SJSA1 (cell line): ENCODE data around the gene EBF4. TPM values are rescaled to one million over a fixed set of nuclear protein-coding genes. Genes with fewer than 3 reads are reported as not detected.

Source experiments
- DNase-seq, 2 experiments: peaks; one replicate each; pipeline ENCODE4 v3.0.0-alpha.2; 2015 to 2020; ENCODE audit warnings: low spot score in 2 of 2, low read depth in 1 of 2
- H3K27ac ChIP-seq: fragments of 250-450 bp; sonication (Bioruptor Pico); 2 replicates; pipeline ENCODE4 v1.5.1; 2020; ENCODE audit warnings: mild to moderate bottlenecking, moderate library complexity
- H3K27me3 ChIP-seq: fragments of 250-450 bp; sonication (Bioruptor Pico); replicated peaks from 2 replicates; pipeline ENCODE4 v1.5.1; 2020; ENCODE audit warnings: mild to moderate bottlenecking, moderate library complexity
- H3K36me3 ChIP-seq: fragments of 250-450 bp; sonication (Bioruptor Pico); 2 replicates; pipeline ENCODE4 v1.5.1; 2020; ENCODE audit warnings: mild to moderate bottlenecking
- H3K4me1 ChIP-seq: fragments of 250-450 bp; sonication (Bioruptor Pico); replicated peaks from 2 replicates; pipeline ENCODE4 v1.6.1; 2021; ENCODE audit warnings: mild to moderate bottlenecking
- H3K4me3 ChIP-seq: fragments of 250-450 bp; sonication (Bioruptor Pico); 2 replicates; pipeline ENCODE4 v1.5.1; 2020; ENCODE audit warnings: mild to moderate bottlenecking
- H3K9me3 ChIP-seq: fragments of 250-450 bp; sonication (Bioruptor Pico); replicated peaks from 2 replicates; pipeline ENCODE4 v1.5.1; 2020; ENCODE audit warnings: mild to moderate bottlenecking
- total RNA-seq: library from RNA; depleted of rRNA; stranded (reverse); fragments of >200 nt; shearing (Covaris generic); gene quantifications from 2 replicates; pipeline ENCODE4 v1.2.3, GENCODE V29; 2014

Gene EBF4
- total RNA-seq, 1 experiment from 2014 or later = 4.4 TPM

DNA sequence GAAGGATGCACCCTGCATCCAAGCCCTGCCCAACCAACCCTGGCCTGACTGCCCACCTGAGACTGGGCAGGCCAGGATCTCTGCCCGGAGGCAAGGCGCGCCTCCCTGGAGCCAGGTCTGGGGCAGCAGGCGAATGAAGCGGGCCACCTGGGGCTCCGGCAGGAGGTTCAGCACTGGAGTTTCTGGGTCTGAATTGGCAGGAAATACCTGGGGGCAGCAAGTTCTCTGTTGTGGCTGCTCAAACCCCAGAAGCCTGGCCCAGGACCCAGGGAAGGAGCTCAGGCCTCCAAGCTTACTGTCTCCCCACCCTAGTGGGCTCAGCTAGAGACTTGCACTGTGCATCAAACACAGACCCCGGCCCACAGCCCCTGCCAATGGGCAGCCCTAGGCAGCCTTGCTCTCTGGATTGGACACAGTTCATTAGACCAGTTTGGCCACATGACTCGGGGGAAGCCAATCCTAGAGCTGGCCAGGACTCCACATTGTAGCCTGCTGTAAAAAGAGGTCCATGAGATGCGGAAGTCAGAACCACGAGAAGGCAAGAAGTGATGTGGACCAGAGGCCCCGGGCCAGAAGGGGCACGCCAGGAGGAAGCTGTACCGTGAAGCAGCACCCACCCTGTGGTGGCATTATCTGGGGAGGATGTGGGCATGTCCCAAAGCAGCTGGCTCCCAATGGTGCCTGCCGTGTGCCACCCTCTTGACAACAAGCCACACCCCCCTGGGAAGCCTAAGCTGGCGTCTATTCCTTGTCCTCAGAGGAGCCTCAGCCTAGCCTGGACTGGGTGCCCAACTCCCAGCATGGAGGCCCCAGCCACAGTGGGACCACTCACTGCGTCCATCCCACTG is 104.8 kb downstream of the EBF4 start:
- no peaks in the 10 kb centered on the region; the same call in 1 of the 2 replicates for H3K9me3 ChIP-seq
- H3K27me3 ChIP-seq = peaks cover 30% of the 10 kb centered on the region
- H3K4me3 ChIP-seq = no peak overlapping the region
- peaks cover 16% of the 10 kb centered on the region for H3K4me1 ChIP-seq
- no peaks in the 10 kb centered on the region for H3K36me3 ChIP-seq
- H3K27ac ChIP-seq = no peak overlapping the region
- no peak for DNase-seq

- H3K27ac ChIP-seq = no peak overlapping the region
- no peak overlapping the region for H3K4me3 ChIP-seq
- H3K27me3 ChIP-seq = peaks cover 35% of the 10 kb centered on the region
- no peaks in the 10 kb centered on the region for H3K36me3 ChIP-seq
- no peaks in the 10 kb centered on the region; the same call in 1 of the 2 replicates for H3K9me3 ChIP-seq
- peaks cover 16% of the 10 kb centered on the region for H3K4me1 ChIP-seq
- DNase-seq = no peak
Measured at GRCh38 chr20:2798095-2798805, 105.7 kb downstream of the EBF4 start.

DNA sequence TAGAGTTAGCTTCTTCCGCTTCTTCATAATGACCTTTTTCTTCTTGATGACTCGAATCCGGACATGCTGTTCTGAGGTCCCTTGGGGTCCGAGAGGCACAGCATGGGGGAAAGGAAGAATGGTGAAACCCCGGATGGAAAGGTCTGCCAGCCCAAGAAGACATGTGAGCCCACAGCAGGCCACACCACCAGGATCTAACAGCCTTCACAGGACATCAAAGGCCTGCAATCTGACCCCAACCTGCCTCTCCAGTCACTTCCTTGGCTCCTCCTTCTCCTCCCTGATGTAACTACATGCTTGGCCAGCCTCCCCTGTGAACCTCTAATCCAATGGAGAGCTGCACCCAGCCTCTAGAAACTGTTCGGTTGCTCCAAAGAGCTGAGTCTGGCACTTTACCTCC is 106.2 kb downstream of the EBF4 start:
- no peak for DNase-seq
- H3K9me3 ChIP-seq = no peaks in the 10 kb centered on the region; the same call in 1 of the 2 replicates
- no peak overlapping the region for H3K27ac ChIP-seq
- no peaks in the 10 kb centered on the region for H3K36me3 ChIP-seq
- no peak overlapping the region for H3K4me3 ChIP-seq
- H3K4me1 ChIP-seq = peaks cover 16% of the 10 kb centered on the region
- peaks cover 35% of the 10 kb centered on the region for H3K27me3 ChIP-seq

DNA sequence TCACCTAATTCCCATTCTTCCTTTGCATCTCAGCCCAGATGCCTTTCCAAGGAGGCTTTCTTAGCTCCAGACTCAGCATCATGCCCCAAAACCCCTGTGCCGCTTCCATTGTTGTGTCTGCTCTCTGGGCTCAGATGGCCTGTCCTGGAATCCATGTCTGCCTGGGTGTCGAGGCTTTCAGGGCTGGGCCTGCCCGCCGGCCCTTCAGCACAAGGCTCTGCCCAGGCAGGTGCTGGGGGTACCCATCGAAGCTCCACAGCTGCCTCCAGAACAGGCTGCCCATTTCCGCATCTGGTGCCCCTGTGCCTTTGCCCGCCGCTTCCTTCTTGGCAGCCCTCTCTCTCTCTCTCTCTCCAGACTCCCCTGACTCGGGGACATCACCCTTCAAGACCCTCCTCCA is 106.7 kb downstream of the EBF4 start:
- Histone ChIP-seq H3K4me1 (peaks cover 16% of the 10 kb centered on the region), H3K27me3 (peaks cover 35% of the 10 kb centered on the region), H3K4me3 (no peak overlapping the region), H3K36me3 (no peaks in the 10 kb centered on the region), H3K9me3 (no peaks in the 10 kb centered on the region; the same call in 1 of the 2 replicates), H3K27ac (no peak overlapping the region)
- no peak for DNase-seq

DNA sequence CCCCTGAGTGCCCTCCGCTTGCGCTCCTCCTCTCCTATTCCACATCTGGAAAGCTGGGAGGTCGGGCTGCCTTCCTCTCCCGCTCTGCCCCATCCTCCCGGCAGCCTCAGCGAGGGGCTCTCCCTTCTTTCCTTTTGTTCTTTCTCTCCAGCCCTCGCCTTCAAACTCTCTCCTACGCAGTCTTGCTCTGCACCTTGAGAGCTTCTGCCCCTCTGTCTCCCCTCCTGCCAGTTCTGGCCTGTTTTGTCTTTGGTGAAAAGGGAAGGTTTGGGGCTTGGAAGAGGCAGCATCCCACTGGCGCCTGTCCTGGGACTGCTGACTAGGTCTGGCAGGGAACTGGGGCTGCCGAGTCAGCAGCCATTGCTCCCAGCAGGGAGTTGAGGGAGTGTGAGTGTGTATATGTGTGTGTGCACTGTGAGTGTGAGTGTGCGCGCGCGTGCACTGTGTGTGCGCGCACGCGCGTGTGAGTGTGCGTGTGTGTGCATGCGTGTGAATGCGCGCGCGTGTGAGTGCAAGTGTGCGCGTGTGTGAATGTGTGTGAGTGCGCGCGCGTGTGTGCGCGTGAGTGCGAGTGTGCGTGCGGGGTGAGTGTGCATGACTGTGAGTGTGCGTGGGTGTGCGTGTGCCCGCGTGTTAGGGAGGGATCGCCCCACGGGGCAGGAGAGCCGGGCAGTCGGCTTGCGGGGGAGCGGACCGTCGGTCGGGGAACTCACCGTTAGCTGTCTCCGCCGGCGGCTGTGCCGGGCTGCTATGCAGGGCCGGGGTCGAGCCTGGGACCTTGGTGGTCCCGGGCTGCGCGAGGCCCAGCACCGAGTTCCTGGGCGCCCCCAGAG is 107.3 kb downstream of the EBF4 start:
- H3K4me3 ChIP-seq = peak overlapping the region; percentile 31
- no peaks in the 10 kb centered on the region; the same call in 1 of the 2 replicates for H3K9me3 ChIP-seq
- no peak overlapping the region for H3K27ac ChIP-seq
- DNase-seq = no peak
- H3K36me3 ChIP-seq = no peaks in the 10 kb centered on the region
- H3K4me1 ChIP-seq = peaks cover 16% of the 10 kb centered on the region
- peaks cover 35% of the 10 kb centered on the region for H3K27me3 ChIP-seq

DNA sequence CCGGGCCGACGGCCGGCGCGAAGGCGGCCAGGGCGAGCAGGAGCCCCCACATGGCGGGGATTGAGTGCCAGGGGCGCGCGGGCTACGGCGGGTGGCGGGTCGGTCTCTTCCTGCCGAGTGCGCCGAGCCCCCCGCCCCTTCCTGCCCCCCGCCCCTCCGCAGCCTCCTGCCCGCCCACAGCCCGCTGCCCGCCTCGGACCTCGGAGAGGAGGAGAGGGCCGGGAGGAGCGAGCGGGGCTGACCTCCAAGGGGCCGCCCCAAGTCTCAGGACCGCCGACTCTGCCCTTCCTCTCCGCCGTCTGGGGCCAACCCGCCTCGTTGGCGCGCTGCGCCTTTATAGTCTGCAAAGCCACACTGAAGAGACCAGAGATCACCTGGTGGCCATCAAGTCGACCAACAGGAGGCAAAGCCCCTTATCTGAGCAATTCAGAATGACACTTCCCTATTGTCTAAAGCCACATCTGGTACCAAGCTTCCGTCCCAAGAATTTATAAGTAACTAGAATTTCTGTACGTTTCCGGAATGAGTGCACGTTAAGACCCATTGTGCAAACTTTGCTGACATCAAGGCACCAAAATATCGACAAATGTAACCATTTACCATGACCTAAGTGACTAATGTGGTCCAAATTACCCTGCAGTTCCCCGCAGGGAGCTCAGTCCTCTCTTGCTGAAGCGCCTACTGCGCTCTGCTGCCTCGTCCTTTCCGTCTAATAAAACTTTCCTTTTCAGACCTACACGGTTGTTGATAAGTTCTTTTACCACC is 108.1 kb downstream of the EBF4 start, which contains the start of gene CPXM1:
CPXM1 (minus strand) TSS at position 107 of the 765 bp plus-strand sequence; CDS start at position 52, 55 bp downstream.
- H3K27ac ChIP-seq = no peak within 1 kb of the TSS
- H3K27me3 ChIP-seq = peaks cover 35% of the 10 kb centered on the region
- H3K4me1 ChIP-seq = peaks cover 16% of the 10 kb centered on the region
- no peaks in the 10 kb centered on the region; the same call in 1 of the 2 replicates for H3K9me3 ChIP-seq
- H3K4me3 ChIP-seq = peak within 1 kb of the TSS; percentile 31
- no peaks in the 10 kb centered on the region for H3K36me3 ChIP-seq
- peak in 1 of 2 experiments; percentile 17 for DNase-seq

GRCh38 chr20:2801286-2801728 is 108.7 kb downstream of the EBF4 start:
- Histone ChIP-seq H3K4me1 (peaks cover 16% of the 10 kb centered on the region), H3K27me3 (peaks cover 35% of the 10 kb centered on the region), H3K4me3 (no peak overlapping the region; the same call in 1 of the 2 replicates), H3K36me3 (no peaks in the 10 kb centered on the region), H3K9me3 (no peaks in the 10 kb centered on the region; the same call in 1 of the 2 replicates), H3K27ac (no peak overlapping the region)
- no peak for DNase-seq

DNA sequence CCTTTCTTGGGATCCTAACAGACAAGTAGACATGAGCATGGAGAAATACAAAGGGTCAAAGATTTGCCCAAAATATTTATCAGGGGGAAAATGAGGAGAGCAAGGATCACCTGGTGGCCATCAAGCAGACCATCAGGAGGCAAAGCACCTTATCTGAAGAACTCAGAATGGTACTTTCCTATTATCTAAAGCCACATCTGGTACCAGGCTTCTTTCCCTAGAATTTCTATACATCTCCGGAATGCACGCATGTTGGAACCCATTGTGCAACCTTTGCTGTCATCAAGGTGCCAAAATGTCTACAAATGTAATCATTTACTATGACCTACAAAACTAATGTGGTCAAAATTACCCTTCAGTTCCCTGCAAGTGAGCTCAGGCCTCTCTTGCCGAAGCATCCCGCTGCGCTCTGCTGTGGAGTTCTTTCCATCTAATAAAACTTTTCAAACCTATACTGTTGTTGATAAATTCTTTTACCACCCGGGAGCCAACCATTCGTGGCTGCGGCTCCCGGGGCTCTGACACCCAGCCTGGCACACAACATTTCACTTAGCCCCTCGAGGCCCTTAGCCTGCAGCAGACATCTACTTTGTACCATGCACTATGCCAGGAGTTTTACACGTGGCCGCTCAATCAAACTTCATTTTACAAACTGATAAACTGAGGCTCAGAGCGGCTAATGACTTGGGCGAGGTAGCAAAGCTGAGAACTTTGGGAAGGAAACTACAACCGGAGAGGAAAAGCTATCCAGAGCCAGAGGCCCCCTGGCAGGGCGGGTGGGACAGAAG is 111.7 kb downstream of the EBF4 start:
- DNase-seq = peak in 1 of 2 experiments; percentile 30

DNA sequence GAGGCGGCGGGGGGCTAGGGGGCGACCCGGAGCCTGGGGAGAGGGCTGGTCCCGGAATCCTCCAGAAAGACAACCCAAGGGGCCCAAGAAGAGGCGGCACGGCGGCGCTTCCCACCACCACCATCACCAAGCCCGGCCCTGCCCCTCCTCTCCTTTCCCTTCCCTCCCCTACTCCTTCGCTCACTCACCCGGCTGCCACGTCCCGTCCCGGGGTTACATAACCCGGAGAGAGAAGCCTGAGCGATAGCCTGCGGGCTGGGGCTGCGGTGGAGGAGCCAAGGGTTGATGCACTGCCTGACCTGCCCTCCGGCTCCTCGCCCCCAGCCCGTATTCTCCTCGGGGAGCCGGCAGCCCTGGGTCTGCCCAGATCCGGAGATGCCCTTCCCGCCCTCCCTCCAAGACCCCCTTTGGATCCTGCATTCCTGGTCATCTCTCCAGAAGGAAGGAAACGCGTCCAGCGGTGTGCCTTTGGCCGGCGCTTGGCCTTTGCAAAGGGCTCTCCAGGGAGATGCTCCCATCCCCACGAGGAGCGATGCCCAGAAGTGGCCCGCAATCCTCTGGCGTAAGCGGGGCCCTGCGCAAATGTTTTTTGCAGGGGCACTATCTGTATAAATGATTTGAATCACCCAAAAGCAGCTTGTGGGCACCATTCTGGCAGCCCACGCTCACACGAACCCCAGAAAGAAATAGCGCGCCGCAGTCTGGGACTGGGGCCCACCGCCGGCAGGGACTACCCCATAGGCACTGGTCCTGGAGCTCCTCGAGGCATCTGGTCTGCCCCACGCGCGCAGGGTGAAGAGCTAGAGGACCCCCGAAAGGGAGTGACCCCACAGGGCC is 112.5 kb downstream of the EBF4 start:
- peak in 1 of 2 experiments; percentile 40 for DNase-seq
- H3K9me3 ChIP-seq = no peaks in the 10 kb centered on the region; the same call in 1 of the 2 replicates
- H3K27me3 ChIP-seq = peaks cover 24% of the 10 kb centered on the region
- no peak overlapping the region for H3K27ac ChIP-seq
- H3K36me3 ChIP-seq = no peaks in the 10 kb centered on the region
- H3K4me3 ChIP-seq = no peak overlapping the region
- H3K4me1 ChIP-seq = peaks cover 15% of the 10 kb centered on the region

More for the DNA sequence above, 111.7 kb downstream of the EBF4 start:
- peaks cover 33% of the 10 kb centered on the region for H3K27me3 ChIP-seq
- H3K36me3 ChIP-seq = no peaks in the 10 kb centered on the region
- no peaks in the 10 kb centered on the region; the same call in 1 of the 2 replicates for H3K9me3 ChIP-seq
- no peak overlapping the region for H3K27ac ChIP-seq
- H3K4me3 ChIP-seq = no peak overlapping the region
- peaks cover 16% of the 10 kb centered on the region for H3K4me1 ChIP-seq

DNA sequence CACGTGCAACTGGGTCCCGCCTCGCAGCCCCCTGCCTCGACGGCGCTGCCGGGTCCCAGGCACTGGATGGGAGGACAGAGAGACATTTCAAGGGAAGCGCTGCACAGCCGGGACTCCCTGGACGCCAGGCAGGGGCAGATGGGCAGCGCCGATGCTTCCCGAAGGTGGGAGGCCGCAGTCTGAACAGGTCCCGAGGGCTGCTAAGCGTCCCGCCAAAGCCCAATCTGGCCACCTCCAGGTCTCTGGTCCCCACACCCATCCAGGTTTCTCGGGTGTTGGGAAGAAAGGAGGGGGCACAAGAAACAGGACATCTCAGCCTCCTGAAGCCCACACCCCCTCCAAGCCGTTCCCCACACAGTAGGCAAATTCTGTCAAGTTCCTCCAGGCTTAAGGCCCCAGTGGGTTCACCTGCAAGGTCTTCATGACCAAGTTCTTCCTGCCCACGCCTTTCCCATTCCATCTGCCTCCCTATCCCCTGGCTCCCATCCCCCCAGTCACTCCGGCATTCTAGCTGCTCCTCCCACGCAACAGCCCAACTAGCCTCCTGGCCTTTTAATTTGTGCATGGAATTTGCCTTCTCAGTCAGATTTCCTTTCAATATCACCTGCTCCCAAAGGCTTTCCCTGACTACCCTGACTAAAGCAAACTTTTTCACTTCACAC is 113.2 kb downstream of the EBF4 start:
- Histone ChIP-seq H3K4me3 (no peak overlapping the region), H3K4me1 (peaks cover 9% of the 10 kb centered on the region), H3K27ac (no peak overlapping the region), H3K9me3 (no peaks in the 10 kb centered on the region; the same call in 1 of the 2 replicates), H3K27me3 (peaks cover 18% of the 10 kb centered on the region), H3K36me3 (no peaks in the 10 kb centered on the region)
- DNase-seq = no peak

GRCh38 chr20:2806351-2806701 is 113.7 kb downstream of the EBF4 start:
- H3K36me3 ChIP-seq = no peaks in the 10 kb centered on the region
- H3K4me3 ChIP-seq = no peak overlapping the region
- no peak overlapping the region for H3K27ac ChIP-seq
- peak in 1 of 2 experiments; percentile 16 for DNase-seq
- peaks cover 13% of the 10 kb centered on the region for H3K27me3 ChIP-seq
- no peaks in the 10 kb centered on the region; the same call in 1 of the 2 replicates for H3K9me3 ChIP-seq
- peaks cover 4% of the 10 kb centered on the region for H3K4me1 ChIP-seq
